Raji (cell line): ENCODE measurements around the gene RIMS1.

Experiments used
- POLR2A ChIP-seq: IDR thresholded peaks from 2 replicates; pipeline ENCODE4 v1.6.1; 2011; ENCODE audit warnings: low read depth, low read length, control low read depth; ENCODE audit not compliant: insufficient read depth

Gene RIMS1

DNA sequence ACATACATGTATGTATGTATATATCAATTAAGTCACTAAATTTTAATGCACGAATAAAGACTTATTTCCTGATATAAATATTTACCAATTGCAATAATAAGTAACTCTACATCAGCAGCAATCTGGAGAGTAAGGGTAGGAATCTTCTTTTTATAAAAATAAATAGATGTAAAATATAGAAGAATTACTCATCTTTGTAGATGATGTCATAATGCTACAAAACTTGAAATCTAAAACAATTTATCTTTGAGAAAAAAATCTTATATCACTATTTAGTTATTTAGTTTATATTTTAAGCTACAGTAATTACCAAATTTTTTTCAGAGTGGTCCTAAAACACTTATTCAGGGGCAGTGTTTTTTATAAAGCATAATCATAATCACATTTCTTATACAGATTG, 351.7 kb downstream of the RIMS1 start:
- TF ChIP-seq POLR2A = no peak

DNA sequence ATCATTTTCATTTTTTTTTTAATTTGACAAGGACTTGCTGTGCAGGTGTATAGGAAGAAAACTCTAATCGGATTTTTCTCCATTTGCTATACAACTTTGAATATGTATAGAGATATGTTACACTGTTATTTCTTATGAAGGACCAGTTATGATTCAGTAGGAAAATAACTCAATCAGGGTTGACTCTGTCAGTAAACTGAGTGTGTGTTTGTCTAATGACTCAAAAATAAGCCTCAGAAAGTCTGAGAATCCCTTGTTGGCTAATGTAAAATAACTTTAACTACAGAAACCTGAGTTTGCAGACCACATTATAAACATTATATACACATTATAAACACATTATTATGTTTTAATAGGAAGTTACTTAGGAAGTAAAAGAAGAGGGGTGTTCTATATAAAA, 352.6 kb downstream of the RIMS1 start:
- no peak for TF ChIP-seq POLR2A

DNA sequence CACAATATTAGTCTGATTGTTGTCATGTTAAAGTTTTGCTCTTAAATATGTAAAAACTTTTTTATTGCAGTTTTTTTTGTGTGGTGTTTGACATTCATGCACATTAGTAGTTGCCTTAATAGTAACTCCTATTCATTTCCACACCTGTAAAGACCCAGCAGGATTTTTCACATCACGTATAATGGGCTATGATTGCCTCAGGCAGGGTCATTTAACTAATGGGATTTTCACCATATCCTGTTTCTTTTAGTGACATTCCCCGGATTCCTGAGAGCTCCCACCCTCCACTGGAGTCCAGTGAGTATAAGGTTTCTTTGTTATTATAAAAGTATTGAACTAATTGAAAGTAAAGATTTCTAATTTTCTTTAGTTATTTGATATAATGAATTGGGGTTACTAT, 359.2 kb downstream of the RIMS1 start:
- no peak for TF ChIP-seq POLR2A

DNA sequence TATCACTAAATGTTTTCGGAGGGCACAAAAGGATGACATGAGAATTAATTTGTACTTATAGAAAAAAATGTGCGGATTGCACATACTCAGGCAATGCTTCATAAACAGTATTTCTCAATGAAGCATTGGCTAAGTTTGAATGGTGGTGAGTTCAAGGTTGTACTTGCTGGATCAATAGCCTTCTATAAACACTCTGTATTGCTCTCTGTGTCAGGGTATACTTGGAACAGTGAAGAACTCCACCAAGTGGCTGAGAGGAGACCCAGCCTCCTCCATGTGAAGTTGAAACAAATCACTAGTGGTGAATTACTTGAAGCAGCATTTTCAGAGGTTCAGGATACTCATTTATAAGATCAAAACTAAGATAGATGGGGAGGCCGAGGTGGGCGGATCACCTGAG, 360.6 kb downstream of the RIMS1 start:
- TF ChIP-seq POLR2A = no peak

DNA sequence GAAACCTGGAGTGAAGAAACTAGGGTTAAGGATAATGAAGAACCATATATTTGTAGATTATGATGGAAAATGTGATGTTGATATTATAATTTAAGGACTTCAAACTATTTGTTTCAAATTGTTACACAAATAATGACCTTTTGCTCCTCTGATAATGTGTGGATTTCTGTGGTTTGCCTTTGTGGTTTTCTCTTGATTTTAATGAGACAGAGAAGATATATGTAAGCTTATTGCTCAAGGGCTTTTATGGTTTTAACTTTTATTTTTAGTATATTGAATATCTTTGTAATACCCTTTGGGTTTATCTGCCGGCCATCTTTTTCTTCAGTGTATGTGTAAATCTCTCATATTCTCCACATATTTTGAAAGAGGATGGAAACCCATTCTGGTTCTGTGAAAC, 362.3 kb downstream of the RIMS1 start:
- TF ChIP-seq POLR2A = no peak

DNA sequence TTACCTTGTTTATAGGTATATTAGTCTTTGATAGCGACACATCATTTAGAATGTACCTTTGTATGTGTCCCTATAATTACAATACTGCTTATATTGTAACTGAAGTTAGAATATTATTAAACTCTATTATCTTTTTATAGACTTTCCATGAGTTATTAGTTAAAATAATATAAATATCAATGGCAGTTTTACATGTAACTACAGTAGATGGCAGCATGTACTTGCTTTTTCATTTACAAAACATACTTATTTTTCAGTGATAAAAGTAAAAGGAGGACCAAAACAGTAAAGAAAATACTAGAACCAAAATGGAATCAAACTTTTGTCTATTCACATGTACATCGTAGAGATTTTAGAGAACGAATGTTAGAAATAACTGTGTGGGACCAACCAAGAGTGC, 364.3 kb downstream of the RIMS1 start:
- no peak for TF ChIP-seq POLR2A

DNA sequence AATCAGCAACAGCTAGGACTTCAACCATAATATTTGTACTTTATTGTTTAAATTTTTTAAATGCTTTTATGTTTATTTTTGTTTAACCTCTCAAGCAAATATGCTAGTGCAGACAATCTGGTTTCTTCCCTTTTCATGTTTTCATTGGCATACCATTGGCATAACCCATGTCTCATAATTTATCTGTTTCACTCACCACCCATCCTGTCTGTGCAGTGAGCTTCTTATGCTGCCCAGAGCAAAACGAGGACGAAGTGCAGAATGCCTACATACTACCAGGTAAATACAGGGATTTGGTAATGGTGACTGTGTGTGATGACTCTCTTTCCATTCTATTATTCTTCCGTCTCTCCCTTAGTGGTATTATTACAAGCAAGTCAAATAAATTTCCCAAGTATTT, 374.1 kb downstream of the RIMS1 start:
- no peak for TF ChIP-seq POLR2A

DNA sequence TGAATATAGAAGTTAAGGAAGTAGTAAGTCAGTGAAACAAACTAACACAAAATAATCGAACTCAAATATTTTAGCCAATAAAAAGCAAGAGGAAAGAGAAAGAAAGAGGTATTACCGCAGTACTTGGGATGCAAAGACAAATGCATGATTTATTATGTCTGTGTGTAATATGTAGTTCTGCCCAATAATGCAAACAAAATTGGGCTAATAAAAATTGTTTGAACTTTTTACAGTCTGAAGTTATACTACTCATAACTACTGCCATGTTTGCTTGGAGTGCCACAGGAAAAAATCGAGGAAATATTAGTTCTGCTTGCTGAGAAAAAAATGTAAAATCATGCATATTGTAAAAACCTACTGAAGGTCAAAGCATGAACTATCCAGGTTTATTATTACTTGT, 375.2 kb downstream of the RIMS1 start:
- TF ChIP-seq POLR2A = no peak

DNA sequence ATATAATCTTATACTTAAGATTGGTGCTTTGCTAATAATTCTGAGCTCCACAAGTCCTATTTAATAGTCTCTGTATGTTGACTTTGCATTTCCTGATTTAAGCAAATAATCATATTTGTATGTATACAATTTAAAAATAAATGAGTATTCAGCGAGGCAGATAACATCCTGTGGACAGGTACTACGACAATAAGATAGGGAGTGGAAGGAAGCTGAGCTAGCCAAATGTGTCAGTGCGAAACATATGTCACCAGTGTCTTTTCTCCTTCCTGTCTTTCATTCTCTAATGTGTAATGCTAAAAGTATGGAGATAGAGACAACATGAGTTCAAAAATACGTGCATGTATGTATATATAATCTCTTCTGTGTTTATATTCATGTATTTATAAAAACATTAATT, 375.9 kb downstream of the RIMS1 start:
- no peak for TF ChIP-seq POLR2A

DNA sequence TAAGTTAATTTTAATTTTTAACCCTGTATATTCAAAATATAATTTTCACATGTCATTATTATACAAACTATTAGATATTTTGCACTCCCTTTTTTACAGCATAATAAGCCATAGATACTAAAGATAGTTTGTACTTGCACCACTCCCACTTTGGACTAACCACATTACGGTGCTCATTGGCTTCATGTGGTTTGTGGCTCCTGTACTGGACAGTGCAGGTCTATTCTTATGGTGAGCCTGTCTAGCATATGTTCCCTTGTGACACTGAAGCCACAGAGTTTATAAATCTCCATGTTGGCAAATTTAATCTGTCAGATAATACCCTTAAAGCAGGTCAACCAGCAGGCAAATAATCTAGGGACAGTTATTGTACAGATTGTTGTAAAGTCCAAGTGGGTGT, 381.1 kb downstream of the RIMS1 start:
- TF ChIP-seq POLR2A = no peak

DNA sequence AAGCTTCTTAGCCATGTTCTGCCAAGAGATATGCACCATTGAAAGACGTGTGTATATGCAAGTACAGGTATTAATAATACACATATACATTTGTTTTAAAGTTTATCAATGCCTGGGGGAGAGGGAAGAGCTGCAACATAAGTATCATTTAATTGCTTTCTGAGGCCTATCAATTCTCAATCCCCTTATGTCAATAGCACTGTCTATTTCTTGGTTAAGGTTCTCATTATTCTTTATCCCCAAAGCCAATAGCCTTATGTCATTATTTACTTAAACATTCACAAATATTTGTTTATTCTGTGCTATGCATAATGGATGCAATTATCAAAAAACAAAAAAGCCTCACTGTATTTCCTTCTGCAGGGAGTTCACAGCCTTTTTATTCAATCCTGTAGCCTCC, 385.2 kb downstream of the RIMS1 start:
- TF ChIP-seq POLR2A = no peak

DNA sequence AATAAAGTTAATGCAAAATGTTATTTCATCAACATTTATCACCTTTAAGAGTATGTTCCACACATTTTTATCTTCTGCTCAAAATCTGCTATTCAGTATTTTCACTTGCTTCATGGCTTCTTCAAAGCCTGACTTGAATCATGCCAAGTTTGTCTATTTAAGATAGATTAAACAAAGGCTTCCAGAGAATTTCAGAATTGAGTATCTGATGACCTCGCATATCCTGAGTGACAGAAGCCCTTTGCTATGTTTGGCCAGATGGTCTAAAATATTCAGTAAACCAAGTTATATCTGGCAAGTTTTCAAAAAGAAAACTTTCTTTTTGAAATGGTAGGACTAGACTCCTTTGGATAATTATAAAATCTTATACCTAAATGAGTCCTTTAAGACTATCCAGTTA, 386.6 kb downstream of the RIMS1 start:
- TF ChIP-seq POLR2A = no peak

DNA sequence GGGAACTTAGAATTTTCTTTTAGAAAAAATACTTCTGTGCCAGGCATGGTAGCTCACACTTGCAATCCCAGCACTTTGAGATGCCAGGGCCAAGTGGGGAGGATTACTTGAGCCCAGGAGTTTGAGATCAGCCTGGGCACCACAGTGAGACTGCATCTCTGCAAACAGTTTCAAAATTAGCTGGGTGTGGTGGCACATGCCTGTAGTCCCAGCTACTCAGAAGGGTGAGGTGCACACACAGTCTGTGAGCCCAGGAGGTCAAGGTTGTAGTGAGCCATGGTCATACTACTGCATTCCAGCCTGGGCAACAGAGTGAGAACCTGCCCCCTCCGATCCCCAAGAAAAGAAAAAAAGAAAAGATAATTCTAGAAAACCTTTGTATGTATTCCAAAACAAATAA, 389.5 kb downstream of the RIMS1 start:
- TF ChIP-seq POLR2A = no peak

DNA sequence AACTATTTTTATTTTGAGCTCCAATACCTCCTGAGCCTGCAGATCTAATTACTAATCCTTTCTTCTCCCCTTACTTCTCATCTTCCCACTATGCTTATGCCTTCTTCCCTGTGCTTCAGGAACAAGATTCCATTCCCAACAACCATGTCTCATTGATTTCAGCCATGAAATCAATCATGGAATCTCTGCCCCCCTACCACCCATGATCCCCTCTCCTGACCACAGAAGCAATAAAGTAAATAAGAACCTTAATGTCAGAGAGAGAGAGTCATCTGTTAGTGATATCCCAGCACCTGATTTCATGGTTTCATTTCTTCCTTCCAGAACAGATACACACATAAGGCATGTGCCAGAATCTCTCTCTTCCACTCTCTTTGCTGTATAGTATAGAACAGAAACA, 395.9 kb downstream of the RIMS1 start:
- TF ChIP-seq POLR2A = no peak

DNA sequence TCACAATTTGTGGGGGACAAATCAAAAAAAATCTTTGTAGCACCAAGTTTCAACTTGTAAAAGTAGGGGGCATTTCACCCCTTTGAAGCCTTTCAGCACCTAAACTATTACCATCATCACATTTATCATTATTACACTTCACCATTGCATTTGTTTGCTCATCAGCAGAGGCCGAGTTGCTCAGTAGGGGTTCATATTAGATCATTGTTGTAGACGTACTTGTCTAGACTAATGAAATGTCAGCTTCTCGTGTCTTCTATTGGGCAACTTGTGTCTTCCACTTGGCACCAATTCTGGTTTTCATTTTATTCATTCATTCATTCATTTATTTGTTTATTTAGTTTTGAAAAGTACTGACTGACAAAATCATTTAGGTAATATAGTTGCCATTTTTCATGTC, 397.2 kb downstream of the RIMS1 start:
- TF ChIP-seq POLR2A = no peak

DNA sequence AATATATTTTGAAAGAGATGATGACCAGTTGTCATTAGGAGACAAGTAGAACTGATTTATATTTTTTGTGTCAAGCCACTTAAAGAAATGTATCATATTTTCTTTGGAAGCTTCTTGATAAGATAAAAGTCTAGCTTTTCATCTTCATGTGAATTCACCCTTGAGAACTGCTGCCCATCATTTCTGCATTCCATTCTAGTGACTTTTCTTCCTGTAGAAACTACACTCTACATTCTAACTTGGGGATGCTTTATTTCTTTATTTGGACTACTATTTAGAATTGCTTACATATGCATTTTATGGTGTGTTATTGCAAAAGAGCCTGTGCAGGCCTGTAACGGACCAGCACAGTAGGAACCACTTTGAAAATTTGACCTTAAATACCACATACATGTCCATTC, 400.6 kb downstream of the RIMS1 start:
- TF ChIP-seq POLR2A = no peak

DNA sequence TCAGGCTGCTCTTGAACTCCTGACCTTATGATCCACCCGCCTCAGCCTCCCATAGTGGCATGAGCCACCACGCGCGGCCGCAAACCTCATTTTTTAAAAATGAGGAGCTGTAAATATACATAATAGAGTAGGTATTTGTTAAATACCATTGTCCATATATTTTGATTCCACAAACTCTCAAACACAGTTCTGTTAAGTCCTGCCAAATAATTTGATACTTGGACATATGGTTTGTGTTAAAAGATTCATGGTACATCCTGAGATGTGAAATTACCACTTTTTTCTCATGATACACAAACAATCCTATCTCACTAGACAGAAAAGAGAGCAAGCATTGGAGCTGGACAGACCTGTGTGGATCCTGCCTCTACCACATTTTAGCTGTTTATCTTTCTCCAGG, 401.5 kb downstream of the RIMS1 start:
- TF ChIP-seq POLR2A = no peak

DNA sequence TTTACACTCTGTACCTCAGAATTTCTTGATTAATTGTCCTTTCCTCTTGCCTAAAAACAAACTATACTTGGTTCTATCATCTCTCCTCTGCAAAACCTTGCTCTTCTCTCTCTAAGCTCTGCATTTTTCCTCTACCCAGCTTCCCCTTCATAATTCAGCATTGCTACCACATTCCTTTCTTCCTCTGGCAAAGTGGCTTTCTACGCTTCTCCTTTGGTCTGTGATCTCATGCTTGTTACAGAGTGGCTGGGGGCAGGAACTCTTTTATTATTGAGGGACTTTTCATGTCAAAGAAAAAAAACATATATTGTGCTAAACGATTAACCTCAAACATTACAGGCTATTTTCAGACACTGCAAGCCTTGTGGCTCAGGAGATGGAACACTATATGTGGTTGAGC, 402.2 kb downstream of the RIMS1 start:
- no peak for TF ChIP-seq POLR2A
